ENCODE data around the gene NGB.

GRCh38 chr14:77240336-77240915, 30.6 kb downstream of the NGB start:
- TF ChIP-seq POLR2A (IDR thresholded peaks at IDR 0.05), result no peak
- TF ChIP-seq, protein P1, sequence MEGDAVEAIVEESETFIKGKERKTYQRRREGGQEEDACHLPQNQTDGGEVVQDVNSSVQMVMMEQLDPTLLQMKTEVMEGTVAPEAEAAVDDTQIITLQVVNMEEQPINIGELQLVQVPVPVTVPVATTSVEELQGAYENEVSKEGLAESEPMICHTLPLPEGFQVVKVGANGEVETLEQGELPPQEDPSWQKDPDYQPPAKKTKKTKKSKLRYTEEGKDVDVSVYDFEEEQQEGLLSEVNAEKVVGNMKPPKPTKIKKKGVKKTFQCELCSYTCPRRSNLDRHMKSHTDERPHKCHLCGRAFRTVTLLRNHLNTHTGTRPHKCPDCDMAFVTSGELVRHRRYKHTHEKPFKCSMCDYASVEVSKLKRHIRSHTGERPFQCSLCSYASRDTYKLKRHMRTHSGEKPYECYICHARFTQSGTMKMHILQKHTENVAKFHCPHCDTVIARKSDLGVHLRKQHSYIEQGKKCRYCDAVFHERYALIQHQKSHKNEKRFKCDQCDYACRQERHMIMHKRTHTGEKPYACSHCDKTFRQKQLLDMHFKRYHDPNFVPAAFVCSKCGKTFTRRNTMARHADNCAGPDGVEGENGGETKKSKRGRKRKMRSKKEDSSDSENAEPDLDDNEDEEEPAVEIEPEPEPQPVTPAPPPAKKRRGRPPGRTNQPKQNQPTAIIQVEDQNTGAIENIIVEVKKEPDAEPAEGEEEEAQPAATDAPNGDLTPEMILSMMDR (IDR thresholded peaks at IDR 0.05), result no peak
